Cardiac muscle cell (in vitro differentiated cells and primary cell): Measurements from ENCODE around the gene GPRC6A. TPM values are rescaled to one million over a fixed set of nuclear protein-coding genes. Genes with fewer than 3 reads are reported as not detected.

Experiments used
- DNase-seq, 2 donors: peaks; one replicate each; pipeline versions ENCODE4 v3.0.0 to v3.0.0-alpha.2; 2010 to 2017; ENCODE audit warnings: low read depth in 1 of 2, low spot score in 1 of 2
- H3K27ac ChIP-seq: fragments of 200-600 bp; sonication (generic); 2 replicates; pipeline ENCODE4 v1.5.1; 2016
- H3K27me3 ChIP-seq: fragments of 200-600 bp; sonication (generic); 2 replicates; pipeline ENCODE4 v1.6.0; 2016; ENCODE audit warnings: control low read depth
- H3K36me3 ChIP-seq: fragments of 200-600 bp; sonication (generic); 2 replicates; pipeline ENCODE4 v1.5.1; 2016; ENCODE audit warnings: control low read depth
- H3K4me1 ChIP-seq: fragments of 200-600 bp; sonication (generic); 2 replicates; pipeline ENCODE4 v1.8.1; 2017; ENCODE audit warnings: low read depth, mild to moderate bottlenecking, mixed run types
- H3K4me3 ChIP-seq: fragments of 200-600 bp; sonication (generic); 2 replicates; pipeline ENCODE4 v1.5.1; 2016; ENCODE audit warnings: mild to moderate bottlenecking
- H3K9me3 ChIP-seq: fragments of 200-600 bp; sonication (generic); 2 replicates; pipeline ENCODE4 v1.5.1; 2017; ENCODE audit warnings: low read depth, mild to moderate bottlenecking, control low read depth
- polyA plus RNA-seq: library from polyadenylated mRNA; unstranded; fragments of >200 nt; fragmentation: Nextera tagmentation; extraction: Ambion mirVana; gene quantifications from 2 replicates; pipeline ENCODE4 v1.2.1, GENCODE V29; 2016
- total RNA-seq: library from RNA; depleted of rRNA; stranded (reverse); fragments of >200 nt; gene quantifications from 2 replicates; pipeline ENCODE4 v1.2.3, GENCODE V29; 2016
- TF ChIP-seq, protein P1 (sequence below): IDR thresholded peaks from 2 replicates; pipeline ENCODE4 v1.5.1; 2012; ENCODE audit warnings: low read depth, mild to moderate bottlenecking, low read length

Gene GPRC6A
- total and polyA plus RNA-seq, 2 experiments from 2014 or later: not detected

DNA sequence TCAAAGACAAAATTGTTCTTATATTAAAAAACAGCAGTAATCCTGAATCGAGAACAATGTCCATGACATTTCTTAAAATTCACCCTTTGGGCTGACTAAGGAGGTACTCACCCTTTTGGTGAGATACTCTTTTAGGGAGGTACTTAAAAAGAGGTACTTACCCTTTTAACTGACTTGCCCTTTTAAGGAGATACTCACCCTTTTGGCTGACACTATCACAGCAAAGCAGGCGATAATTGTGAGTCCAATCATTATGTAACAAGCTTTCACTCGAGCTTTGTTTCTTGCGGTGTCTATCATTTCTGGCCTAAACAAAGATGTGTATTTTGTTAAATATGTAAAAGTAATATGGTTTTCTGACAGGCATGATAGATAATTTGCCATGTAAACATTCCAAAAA is 67.1 kb downstream of the GPRC6A start:
- H3K9me3 ChIP-seq: no peaks in the 10 kb centered on the region
- no peak overlapping the region for H3K27ac ChIP-seq
- H3K4me3 ChIP-seq: no peak overlapping the region
- no peak for DNase-seq
- no peaks in the 10 kb centered on the region for H3K4me1 ChIP-seq
- H3K27me3 ChIP-seq: peaks cover 42% of the 10 kb centered on the region
- no peaks in the 10 kb centered on the region for H3K36me3 ChIP-seq
- TF ChIP-seq, protein P1, sequence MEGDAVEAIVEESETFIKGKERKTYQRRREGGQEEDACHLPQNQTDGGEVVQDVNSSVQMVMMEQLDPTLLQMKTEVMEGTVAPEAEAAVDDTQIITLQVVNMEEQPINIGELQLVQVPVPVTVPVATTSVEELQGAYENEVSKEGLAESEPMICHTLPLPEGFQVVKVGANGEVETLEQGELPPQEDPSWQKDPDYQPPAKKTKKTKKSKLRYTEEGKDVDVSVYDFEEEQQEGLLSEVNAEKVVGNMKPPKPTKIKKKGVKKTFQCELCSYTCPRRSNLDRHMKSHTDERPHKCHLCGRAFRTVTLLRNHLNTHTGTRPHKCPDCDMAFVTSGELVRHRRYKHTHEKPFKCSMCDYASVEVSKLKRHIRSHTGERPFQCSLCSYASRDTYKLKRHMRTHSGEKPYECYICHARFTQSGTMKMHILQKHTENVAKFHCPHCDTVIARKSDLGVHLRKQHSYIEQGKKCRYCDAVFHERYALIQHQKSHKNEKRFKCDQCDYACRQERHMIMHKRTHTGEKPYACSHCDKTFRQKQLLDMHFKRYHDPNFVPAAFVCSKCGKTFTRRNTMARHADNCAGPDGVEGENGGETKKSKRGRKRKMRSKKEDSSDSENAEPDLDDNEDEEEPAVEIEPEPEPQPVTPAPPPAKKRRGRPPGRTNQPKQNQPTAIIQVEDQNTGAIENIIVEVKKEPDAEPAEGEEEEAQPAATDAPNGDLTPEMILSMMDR: no peak

- TF ChIP-seq, protein P1: no peak
- Histone ChIP-seq H3K36me3 (no peaks in the 10 kb centered on the region), H3K27ac (no peak overlapping the region), H3K4me1 (no peaks in the 10 kb centered on the region), H3K27me3 (no peaks in the 10 kb centered on the region), H3K9me3 (no peaks in the 10 kb centered on the region), H3K4me3 (no peak overlapping the region)
- DNase-seq: no peak
Measured at GRCh38 chr6:116745176-116745575, 83.7 kb downstream of the GPRC6A start.

Other genes with a start within 250 kb of the GPRC6A start
- gene RSPH4A, start 212.6 kb downstream of the GPRC6A start, total RNA-seq: 0.21 and 0.56 TPM in 2 replicates
- 0.26 and 0.81 TPM in 2 replicates for gene RSPH4A, start 212.6 kb downstream of the GPRC6A start, polyA plus RNA-seq
- 4.1 and 5.1 TPM in 2 replicates for gene ZUP1, start 160.3 kb downstream of the GPRC6A start, total RNA-seq
- 7.0 and 9.4 TPM in 2 replicates for gene ZUP1, start 160.3 kb downstream of the GPRC6A start, polyA plus RNA-seq
- 13.4 and 15.4 TPM in 2 replicates for gene KPNA5, start 147.9 kb downstream of the GPRC6A start, total RNA-seq
- gene KPNA5, start 147.9 kb downstream of the GPRC6A start, polyA plus RNA-seq: 9.0 and 11.9 TPM in 2 replicates
- 0.39 TPM in 1 of 2 replicates, not detected in the other for gene FAM162B, start 63.4 kb downstream of the GPRC6A start, total RNA-seq
- 0.56 and 0.61 TPM in 2 replicates for gene FAM162B, start 63.4 kb downstream of the GPRC6A start, polyA plus RNA-seq
- gene RFX6, start 48.2 kb upstream of the GPRC6A start, total RNA-seq: not detected in 2 replicates
- not detected in 2 replicates for gene RFX6, start 48.2 kb upstream of the GPRC6A start, polyA plus RNA-seq